ENCODE data around the gene EFNB3. TPM values are rescaled to one million over a fixed set of nuclear protein-coding genes. Genes with fewer than 3 reads are reported as not detected.

Gene EFNB3
- total RNA-seq, 1 experiment from 2014 or later, result 0.07 TPM

DNA sequence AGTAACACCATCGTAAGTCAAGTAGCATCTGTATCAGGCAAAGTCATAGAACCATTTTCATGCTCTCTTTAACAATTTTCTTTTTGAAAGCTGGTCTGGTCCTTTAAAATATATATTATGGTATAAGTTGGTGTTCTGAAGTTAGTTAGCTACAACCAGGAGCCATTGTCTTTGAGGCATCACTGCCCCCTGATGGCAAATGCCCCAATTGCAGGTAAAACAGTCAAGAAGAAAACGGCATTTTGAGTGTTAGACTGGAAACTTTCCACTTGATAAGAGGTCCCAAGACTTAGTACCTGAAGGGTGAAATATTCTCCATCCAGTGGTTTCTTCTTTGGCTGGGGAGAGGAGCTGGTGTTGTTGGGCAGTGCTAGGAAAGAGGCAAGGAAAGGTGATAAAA, 31.8 kb upstream of the EFNB3 start:
- Histone ChIP-seq H3K27ac (ENCODE audit: low read depth, low read length) (no peak overlapping the region), H3K36me3 (ENCODE audit: control insufficient read depth in 1 of 2, insufficient read depth in 2 of 2, low read length in 2 of 2) (peaks cover 19 to 24% of the 10 kb centered on the region in 2 experiments)
- no peak for DNase-seq (ENCODE audit: low read depth, low spot score)
- TF ChIP-seq ATF3 (IDR thresholded peaks at IDR 0.05), result no peak
- no peak for TF ChIP-seq ZFX (IDR thresholded peaks at IDR 0.05)
- TF ChIP-seq SP1 (IDR thresholded peaks at IDR 0.05; ENCODE audit: low read depth), result no peak
- TF ChIP-seq EZH2 (IDR thresholded peaks at IDR 0.05), result no peak
- no peak for TF ChIP-seq ZBTB33 (IDR thresholded peaks at IDR 0.05; ENCODE audit: extremely low read depth, insufficient replicate concordance, low read length)
- no peak for TF ChIP-seq JUND (IDR thresholded peaks at IDR 0.05)
- TF ChIP-seq CTCF (IDR thresholded peaks at IDR 0.05 in 2 of 3, conservative IDR thresholded peaks at IDR 0.05 in 1 of 3; ENCODE audit: borderline replicate concordance in 1 of 3, insufficient read depth in 1 of 3, low read depth in 2 of 3, low read length in 2 of 3), result peak in 2 of 3 experiments; percentile 43 to 72; a peak in 4 of 6 replicates
- no peak for TF ChIP-seq YY1 (IDR thresholded peaks at IDR 0.05; ENCODE audit: extremely low read depth, insufficient replicate concordance, low read depth, low read length)
- TF ChIP-seq CEBPB (IDR thresholded peaks at IDR 0.05; ENCODE audit: low read depth), result no peak
- TF ChIP-seq TCF7L2 (IDR thresholded peaks at IDR 0.05; ENCODE audit: borderline replicate concordance, extremely low read depth, insufficient read depth, insufficient read length), result no peak
- TF ChIP-seq ELF1 (IDR thresholded peaks at IDR 0.05; ENCODE audit: borderline replicate concordance, low read depth), result no peak
- TF ChIP-seq, protein P1, sequence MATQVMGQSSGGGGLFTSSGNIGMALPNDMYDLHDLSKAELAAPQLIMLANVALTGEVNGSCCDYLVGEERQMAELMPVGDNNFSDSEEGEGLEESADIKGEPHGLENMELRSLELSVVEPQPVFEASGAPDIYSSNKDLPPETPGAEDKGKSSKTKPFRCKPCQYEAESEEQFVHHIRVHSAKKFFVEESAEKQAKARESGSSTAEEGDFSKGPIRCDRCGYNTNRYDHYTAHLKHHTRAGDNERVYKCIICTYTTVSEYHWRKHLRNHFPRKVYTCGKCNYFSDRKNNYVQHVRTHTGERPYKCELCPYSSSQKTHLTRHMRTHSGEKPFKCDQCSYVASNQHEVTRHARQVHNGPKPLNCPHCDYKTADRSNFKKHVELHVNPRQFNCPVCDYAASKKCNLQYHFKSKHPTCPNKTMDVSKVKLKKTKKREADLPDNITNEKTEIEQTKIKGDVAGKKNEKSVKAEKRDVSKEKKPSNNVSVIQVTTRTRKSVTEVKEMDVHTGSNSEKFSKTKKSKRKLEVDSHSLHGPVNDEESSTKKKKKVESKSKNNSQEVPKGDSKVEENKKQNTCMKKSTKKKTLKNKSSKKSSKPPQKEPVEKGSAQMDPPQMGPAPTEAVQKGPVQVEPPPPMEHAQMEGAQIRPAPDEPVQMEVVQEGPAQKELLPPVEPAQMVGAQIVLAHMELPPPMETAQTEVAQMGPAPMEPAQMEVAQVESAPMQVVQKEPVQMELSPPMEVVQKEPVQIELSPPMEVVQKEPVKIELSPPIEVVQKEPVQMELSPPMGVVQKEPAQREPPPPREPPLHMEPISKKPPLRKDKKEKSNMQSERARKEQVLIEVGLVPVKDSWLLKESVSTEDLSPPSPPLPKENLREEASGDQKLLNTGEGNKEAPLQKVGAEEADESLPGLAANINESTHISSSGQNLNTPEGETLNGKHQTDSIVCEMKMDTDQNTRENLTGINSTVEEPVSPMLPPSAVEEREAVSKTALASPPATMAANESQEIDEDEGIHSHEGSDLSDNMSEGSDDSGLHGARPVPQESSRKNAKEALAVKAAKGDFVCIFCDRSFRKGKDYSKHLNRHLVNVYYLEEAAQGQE (IDR thresholded peaks at IDR 0.05; ENCODE audit: low read depth), result no peak
- TF ChIP-seq POLR2AphosphoS5 (IDR thresholded peaks at IDR 0.05; ENCODE audit: low read depth, low read length), result no peak
- no peak for TF ChIP-seq EZH2phosphoT487 (IDR thresholded peaks at IDR 0.05; ENCODE audit: borderline replicate concordance)
- no peak for TF ChIP-seq POLR2A (IDR thresholded peaks at IDR 0.05; ENCODE audit: borderline replicate concordance, extremely low read depth, insufficient read depth, insufficient read length)
- no peak for TF ChIP-seq SRF (IDR thresholded peaks at IDR 0.05; ENCODE audit: low read depth)
- no peak for TF ChIP-seq FOSL1 (IDR thresholded peaks at IDR 0.05; ENCODE audit: low read depth)
- no peak for TF ChIP-seq SIN3A (IDR thresholded peaks at IDR 0.05; ENCODE audit: low read depth)
- TF ChIP-seq, protein P2, sequence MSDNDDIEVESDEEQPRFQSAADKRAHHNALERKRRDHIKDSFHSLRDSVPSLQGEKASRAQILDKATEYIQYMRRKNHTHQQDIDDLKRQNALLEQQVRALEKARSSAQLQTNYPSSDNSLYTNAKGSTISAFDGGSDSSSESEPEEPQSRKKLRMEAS (IDR thresholded peaks at IDR 0.05), result no peak
- TF ChIP-seq EGR1 (IDR thresholded peaks at IDR 0.05; ENCODE audit: low read depth), result no peak
- peak; percentile 25; the same call in 1 of the 2 replicates for TF ChIP-seq CBX3 (IDR thresholded peaks at IDR 0.05; ENCODE audit: low read depth)
- TF ChIP-seq RAD21 (IDR thresholded peaks at IDR 0.05; ENCODE audit: low read depth), result peak; percentile 49

More for the DNA sequence above, 31.8 kb upstream of the EFNB3 start:
- no TSS peak for BruUV-seq (replicated peaks)
- intact Hi-C loops (cut with micrococcal nuclease), result no loop called here
- Histone ChIP-seq H3K4me1 (ENCODE audit: control insufficient read depth in 1 of 2, insufficient read depth in 2 of 2, low read length in 2 of 2) (no peaks in the 10 kb centered on the region), H3K9ac (ENCODE audit: low read length) (no peak overlapping the region), H2AFZ (ENCODE audit: low read depth, low read length, poor library complexity, severe bottlenecking) (no peak overlapping the region), H3K79me2 (ENCODE audit: insufficient read depth, low read length) (no peaks in the 10 kb centered on the region), H3K4me2 (ENCODE audit: low read length) (no peak overlapping the region), H3K4me3 (replicated peaks in 1 of 2; ENCODE audit: low read depth in 1 of 2, low read length in 2 of 2) (no peak overlapping the region), H3K9me3 (ENCODE audit: control insufficient read depth in 1 of 2, insufficient read depth in 1 of 2, low read depth in 1 of 2, low read length in 2 of 2) (peaks cover 0 to 5% of the 10 kb centered on the region in 2 experiments; a peak in 1 of 4 replicates), H4K20me1 (ENCODE audit: insufficient read depth) (no peaks in the 10 kb centered on the region), H3K9me2 (ENCODE audit: insufficient read depth) (no peaks in the 10 kb centered on the region), H3K27me3 (ENCODE audit: insufficient read depth, low read length) (no peaks in the 10 kb centered on the region)
- no peak; the same call in 1 of the 2 replicates for ATAC-seq
- ChIA-PET CTCF (interaction anchor here (0.9 to 1.5 kb wide), 2 partner anchors 41 to 88 kb away, joined by 3 to 7 read pairs; no protein-coding TSS in a partner anchor), POLR2A (interaction anchor here (1.0 kb wide), 1 partner anchor 14 kb away, joined by 5 read pairs; the partner anchor contains the start of gene TP53), RAD21 (ENCODE audit: low non-redundant PET in 1 of 2, low total read pairs in 2 of 2, uncharacterized antibody in 2 of 2, unreplicated experiment in 2 of 2) (interaction anchor here in 1 of 2 experiments (0.7 kb wide), 1 partner anchor 89 kb away, joined by 3 read pairs; no protein-coding TSS in a partner anchor)

All from HCT116 (cell line).